HepG2 (cell line): ENCODE data around the gene GCHFR. TPM values are rescaled to one million over a fixed set of nuclear protein-coding genes. Genes with fewer than 3 reads are reported as not detected.

Experiments used
- EEA1 ChIP-seq: sonication (generic); formaldehyde crosslinking; IDR thresholded peaks from 2 replicates; pipeline ENCODE4 v1.5.1; 2020; ENCODE audit warnings: mild to moderate bottlenecking, missing genetic modification reagents, borderline replicate concordance
- GLI4 ChIP-seq: sonication (generic); formaldehyde crosslinking; IDR thresholded peaks from 2 replicates; pipeline ENCODE4 v1.5.1; 2020; ENCODE audit warnings: missing genetic modification reagents, mild to moderate bottlenecking, moderate library complexity, borderline replicate concordance
- IKZF1 ChIP-seq: fragments of 450-650 bp; IDR thresholded peaks from 2 replicates; pipeline ENCODE4 v1.7.1; 2016
- LCORL ChIP-seq, 2 experiments: fragments of 450-650 bp in 1 of 2; sonication (generic) in 1 of 2; formaldehyde crosslinking in 1 of 2; IDR thresholded peaks; 2 replicates each; pipeline versions ENCODE4 v1.5.0 to v1.6.1; 2017 to 2020; ENCODE audit warnings: antibody characterized with exemption in 1 of 2, missing genetic modification reagents in 1 of 2
- PAWR ChIP-seq: sonication (generic); formaldehyde crosslinking; IDR thresholded peaks from 2 replicates; pipeline ENCODE4 v1.4.0; 2020; ENCODE audit warnings: missing genetic modification reagents, mild to moderate bottlenecking, borderline replicate concordance
- PRMT3 ChIP-seq: sonication (generic); formaldehyde crosslinking; IDR thresholded peaks from 2 replicates; pipeline ENCODE4 v1.8.1; 2022; ENCODE audit warnings: low read depth, mild to moderate bottlenecking, moderate library complexity, missing genetic modification reagents, borderline replicate concordance
- ZNF558 ChIP-seq: sonication (generic); formaldehyde crosslinking; IDR thresholded peaks from 2 replicates; pipeline ENCODE4 v1.9.0; 2022; ENCODE audit warnings: mild to moderate bottlenecking, missing genetic modification reagents, borderline replicate concordance
- ZSCAN31 ChIP-seq: sonication (generic); formaldehyde crosslinking; IDR thresholded peaks from 2 replicates; pipeline ENCODE4 v1.5.0; 2020; ENCODE audit warnings: low read depth, mild to moderate bottlenecking, missing genetic modification reagents
- polyA plus RNA-seq, 8 experiments: library from polyadenylated mRNA; depleted of rRNA in 3 of 8; stranded (reverse) in 7 of 8; unstranded in 1 of 8; fragments of >200 nt; fragmentation: Illumina TruSeq in 4 of 8; extraction: Trizol in 4 of 8; gene quantifications; 2 replicates each; pipeline versions ENCODE4 v1.2.1 to v1.2.3, GENCODE V29; 2011 to 2016; ENCODE audit warnings: low read depth in 4 of 8, missing spikeins in 1 of 8, mixed read lengths in 1 of 8; ENCODE audit not compliant: insufficient read depth in 1 of 8
- total RNA-seq, 5 experiments: library from RNA; depleted of rRNA; stranded (reverse); fragments of >200 nt; fragmentation: Illumina TruSeq; extraction: Trizol; gene quantifications; 2 replicates each; pipeline ENCODE4 v1.2.3, GENCODE V29; 2016; ENCODE audit warnings: low read depth in 1 of 5
- TF ChIP-seq, protein P1 (sequence below): sonication (generic); formaldehyde crosslinking; IDR thresholded peaks from 2 replicates; pipeline ENCODE4 v1.8.0; 2022; ENCODE audit warnings: missing genetic modification reagents, low read depth, mild to moderate bottlenecking, borderline replicate concordance
- TF ChIP-seq, protein P2 (sequence below): sonication (generic); formaldehyde crosslinking; IDR thresholded peaks from 2 replicates; pipeline ENCODE4 v1.9.0; 2022; ENCODE audit warnings: missing genetic modification reagents, mild to moderate bottlenecking, borderline replicate concordance
- TF ChIP-seq, protein P3 (sequence below): fragments of 450-650 bp; IDR thresholded peaks from 2 replicates; pipeline ENCODE4 v1.6.1; 2017; ENCODE audit warnings: mild to moderate bottlenecking
- TF ChIP-seq, protein P4 (sequence below): sonication (generic); formaldehyde crosslinking; conservative IDR thresholded peaks from 2 replicates; pipeline ENCODE4 v1.4.0; 2020; ENCODE audit warnings: missing genetic modification reagents
- TF ChIP-seq, protein P5 (sequence below): sonication (generic); formaldehyde crosslinking; IDR thresholded peaks from 2 replicates; pipeline ENCODE4 v1.4.0; 2020; ENCODE audit warnings: mild to moderate bottlenecking, missing genetic modification reagents

GCHFR gene
- total and polyA plus RNA-seq, 2 of the 13 experiments (the other 11 are each of a cell fraction or from before 2014, with no cell fraction given), result 51.5 to 92.4 TPM

DNA sequence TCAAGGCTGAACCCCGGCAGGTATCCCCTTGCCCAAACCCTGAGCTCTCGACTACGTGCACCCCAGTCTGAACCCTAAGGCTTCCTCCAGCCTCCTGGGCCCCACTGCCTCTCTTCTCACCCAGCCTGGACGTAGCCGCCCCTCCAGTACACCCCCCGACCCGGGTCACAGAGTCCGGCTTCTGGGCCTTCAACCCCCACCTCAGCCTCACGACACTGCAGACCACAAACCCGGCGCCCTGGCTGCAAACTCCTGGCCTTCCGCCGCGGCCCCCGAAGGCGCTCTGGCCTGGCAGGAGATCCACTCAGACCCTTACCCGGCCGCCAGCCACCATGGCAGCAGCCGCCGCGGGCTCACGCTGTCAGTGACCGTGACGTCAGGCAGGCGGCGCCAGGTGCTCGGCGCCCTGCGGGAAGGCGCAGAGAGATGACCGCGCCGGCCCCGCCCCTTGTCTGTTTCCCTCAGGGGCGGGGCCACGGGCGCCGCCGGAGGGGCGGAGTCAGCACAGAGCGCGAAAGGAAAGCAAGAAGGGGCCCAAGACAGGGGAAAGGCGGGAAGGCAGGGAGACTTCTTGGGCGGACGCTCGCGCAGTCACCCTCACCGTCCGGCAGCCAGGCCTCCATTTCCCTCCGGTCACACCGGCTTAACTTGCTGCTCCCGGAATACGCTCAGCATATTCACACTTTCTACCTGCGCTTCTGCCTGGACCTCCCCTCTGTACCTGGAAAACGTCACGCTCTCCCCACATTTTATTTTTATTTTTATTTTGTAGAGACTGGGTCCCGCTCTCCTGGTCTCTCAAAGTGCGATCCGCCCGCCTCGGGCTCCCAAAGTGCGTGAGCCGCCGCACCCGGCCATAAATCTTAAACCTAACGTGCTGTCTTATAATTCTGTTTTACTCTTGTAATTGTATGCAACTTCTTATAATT lies 8.7 kb upstream of the GCHFR start, which contains the start of gene RMDN3 (continued):
- TF ChIP-seq, protein P1, sequence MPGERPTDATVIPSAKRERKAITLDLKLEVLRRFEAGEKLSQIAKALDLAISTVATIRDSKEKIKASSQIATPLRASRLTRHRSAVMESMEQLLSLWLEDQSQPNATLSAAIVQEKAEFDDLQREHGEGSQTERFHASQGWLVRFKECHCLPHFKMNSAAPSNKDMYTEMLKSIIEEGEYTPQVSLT (CRISPR knock-in tag), result no peak
- TF ChIP-seq ZSCAN31 (CRISPR knock-in tag) (no peak; the same call in 1 of the 2 replicates), LCORL (IDR thresholded peaks at IDR 0.05) (no peak), LCORL (CRISPR knock-in tag; IDR thresholded peaks at IDR 0.05) (peak; percentile 73; the same call in 1 of the 2 replicates), GLI4 (CRISPR knock-in tag) (no peak), PAWR (peak; percentile 64; the same call in 1 of the 2 replicates), EEA1 (CRISPR knock-in tag) (peak; percentile 61; the same call in 1 of the 2 replicates), IKZF1 (no peak), ZNF558 (CRISPR knock-in tag) (0 out of 2 replicates have a peak, but pooled peaks have one; percentile 50), PRMT3 (CRISPR knock-in tag) (no peak)
- TF ChIP-seq, protein P2, sequence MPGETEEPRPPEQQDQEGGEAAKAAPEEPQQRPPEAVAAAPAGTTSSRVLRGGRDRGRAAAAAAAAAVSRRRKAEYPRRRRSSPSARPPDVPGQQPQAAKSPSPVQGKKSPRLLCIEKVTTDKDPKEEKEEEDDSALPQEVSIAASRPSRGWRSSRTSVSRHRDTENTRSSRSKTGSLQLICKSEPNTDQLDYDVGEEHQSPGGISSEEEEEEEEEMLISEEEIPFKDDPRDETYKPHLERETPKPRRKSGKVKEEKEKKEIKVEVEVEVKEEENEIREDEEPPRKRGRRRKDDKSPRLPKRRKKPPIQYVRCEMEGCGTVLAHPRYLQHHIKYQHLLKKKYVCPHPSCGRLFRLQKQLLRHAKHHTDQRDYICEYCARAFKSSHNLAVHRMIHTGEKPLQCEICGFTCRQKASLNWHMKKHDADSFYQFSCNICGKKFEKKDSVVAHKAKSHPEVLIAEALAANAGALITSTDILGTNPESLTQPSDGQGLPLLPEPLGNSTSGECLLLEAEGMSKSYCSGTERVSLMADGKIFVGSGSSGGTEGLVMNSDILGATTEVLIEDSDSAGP (CRISPR knock-in tag), result peak; percentile 68; the same call in 1 of the 2 replicates
- TF ChIP-seq, protein P3, sequence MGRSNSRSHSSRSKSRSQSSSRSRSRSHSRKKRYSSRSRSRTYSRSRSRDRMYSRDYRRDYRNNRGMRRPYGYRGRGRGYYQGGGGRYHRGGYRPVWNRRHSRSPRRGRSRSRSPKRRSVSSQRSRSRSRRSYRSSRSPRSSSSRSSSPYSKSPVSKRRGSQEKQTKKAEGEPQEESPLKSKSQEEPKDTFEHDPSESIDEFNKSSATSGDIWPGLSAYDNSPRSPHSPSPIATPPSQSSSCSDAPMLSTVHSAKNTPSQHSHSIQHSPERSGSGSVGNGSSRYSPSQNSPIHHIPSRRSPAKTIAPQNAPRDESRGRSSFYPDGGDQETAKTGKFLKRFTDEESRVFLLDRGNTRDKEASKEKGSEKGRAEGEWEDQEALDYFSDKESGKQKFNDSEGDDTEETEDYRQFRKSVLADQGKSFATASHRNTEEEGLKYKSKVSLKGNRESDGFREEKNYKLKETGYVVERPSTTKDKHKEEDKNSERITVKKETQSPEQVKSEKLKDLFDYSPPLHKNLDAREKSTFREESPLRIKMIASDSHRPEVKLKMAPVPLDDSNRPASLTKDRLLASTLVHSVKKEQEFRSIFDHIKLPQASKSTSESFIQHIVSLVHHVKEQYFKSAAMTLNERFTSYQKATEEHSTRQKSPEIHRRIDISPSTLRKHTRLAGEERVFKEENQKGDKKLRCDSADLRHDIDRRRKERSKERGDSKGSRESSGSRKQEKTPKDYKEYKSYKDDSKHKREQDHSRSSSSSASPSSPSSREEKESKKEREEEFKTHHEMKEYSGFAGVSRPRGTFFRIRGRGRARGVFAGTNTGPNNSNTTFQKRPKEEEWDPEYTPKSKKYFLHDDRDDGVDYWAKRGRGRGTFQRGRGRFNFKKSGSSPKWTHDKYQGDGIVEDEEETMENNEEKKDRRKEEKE, result no peak
- TF ChIP-seq, protein P4, sequence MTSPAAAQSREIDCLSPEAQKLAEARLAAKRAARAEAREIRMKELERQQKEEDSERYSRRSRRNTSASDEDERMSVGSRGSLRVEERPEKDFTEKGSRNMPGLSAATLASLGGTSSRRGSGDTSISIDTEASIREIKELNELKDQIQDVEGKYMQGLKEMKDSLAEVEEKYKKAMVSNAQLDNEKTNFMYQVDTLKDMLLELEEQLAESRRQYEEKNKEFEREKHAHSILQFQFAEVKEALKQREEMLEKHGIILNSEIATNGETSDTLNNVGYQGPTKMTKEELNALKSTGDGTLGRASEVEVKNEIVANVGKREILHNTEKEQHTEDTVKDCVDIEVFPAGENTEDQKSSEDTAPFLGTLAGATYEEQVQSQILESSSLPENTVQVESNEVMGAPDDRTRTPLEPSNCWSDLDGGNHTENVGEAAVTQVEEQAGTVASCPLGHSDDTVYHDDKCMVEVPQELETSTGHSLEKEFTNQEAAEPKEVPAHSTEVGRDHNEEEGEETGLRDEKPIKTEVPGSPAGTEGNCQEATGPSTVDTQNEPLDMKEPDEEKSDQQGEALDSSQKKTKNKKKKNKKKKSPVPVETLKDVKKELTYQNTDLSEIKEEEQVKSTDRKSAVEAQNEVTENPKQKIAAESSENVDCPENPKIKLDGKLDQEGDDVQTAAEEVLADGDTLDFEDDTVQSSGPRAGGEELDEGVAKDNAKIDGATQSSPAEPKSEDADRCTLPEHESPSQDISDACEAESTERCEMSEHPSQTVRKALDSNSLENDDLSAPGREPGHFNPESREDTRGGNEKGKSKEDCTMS (CRISPR knock-in tag), result no peak
- TF ChIP-seq, protein P5, sequence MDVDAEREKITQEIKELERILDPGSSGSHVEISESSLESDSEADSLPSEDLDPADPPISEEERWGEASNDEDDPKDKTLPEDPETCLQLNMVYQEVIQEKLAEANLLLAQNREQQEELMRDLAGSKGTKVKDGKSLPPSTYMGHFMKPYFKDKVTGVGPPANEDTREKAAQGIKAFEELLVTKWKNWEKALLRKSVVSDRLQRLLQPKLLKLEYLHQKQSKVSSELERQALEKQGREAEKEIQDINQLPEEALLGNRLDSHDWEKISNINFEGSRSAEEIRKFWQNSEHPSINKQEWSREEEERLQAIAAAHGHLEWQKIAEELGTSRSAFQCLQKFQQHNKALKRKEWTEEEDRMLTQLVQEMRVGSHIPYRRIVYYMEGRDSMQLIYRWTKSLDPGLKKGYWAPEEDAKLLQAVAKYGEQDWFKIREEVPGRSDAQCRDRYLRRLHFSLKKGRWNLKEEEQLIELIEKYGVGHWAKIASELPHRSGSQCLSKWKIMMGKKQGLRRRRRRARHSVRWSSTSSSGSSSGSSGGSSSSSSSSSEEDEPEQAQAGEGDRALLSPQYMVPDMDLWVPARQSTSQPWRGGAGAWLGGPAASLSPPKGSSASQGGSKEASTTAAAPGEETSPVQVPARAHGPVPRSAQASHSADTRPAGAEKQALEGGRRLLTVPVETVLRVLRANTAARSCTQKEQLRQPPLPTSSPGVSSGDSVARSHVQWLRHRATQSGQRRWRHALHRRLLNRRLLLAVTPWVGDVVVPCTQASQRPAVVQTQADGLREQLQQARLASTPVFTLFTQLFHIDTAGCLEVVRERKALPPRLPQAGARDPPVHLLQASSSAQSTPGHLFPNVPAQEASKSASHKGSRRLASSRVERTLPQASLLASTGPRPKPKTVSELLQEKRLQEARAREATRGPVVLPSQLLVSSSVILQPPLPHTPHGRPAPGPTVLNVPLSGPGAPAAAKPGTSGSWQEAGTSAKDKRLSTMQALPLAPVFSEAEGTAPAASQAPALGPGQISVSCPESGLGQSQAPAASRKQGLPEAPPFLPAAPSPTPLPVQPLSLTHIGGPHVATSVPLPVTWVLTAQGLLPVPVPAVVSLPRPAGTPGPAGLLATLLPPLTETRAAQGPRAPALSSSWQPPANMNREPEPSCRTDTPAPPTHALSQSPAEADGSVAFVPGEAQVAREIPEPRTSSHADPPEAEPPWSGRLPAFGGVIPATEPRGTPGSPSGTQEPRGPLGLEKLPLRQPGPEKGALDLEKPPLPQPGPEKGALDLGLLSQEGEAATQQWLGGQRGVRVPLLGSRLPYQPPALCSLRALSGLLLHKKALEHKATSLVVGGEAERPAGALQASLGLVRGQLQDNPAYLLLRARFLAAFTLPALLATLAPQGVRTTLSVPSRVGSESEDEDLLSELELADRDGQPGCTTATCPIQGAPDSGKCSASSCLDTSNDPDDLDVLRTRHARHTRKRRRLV (CRISPR knock-in tag), result no peak
